Chondrocyte (in vitro differentiated cells): ENCODE measurements around the gene MAP3K19. TPM values are rescaled to one million over a fixed set of nuclear protein-coding genes. Genes with fewer than 3 reads are reported as not detected.
"Not testable (repeated sequence)": the region's sequence is repeated elsewhere in the genome, so short reads cannot be mapped to it uniquely, and the experiment has no call there.

Experiments used
- DNase-seq: peaks from one replicate; pipeline ENCODE4 v3.0.0; 2021; ENCODE audit warnings: mixed read lengths, low spot score
- H3K27ac Mint-ChIP-seq: one replicate; pipeline ENCODE4 v1.8.0; 2021; ENCODE audit warnings: mild to moderate bottlenecking, moderate library complexity, mixed read lengths; ENCODE audit not compliant: unreplicated experiment
- H3K27me3 Mint-ChIP-seq: 2 replicates; pipeline ENCODE4 v1.8.0; 2021; ENCODE audit warnings: low read depth, mixed read lengths
- H3K36me3 Mint-ChIP-seq: 2 replicates; pipeline ENCODE4 v1.8.0; 2021; ENCODE audit warnings: low read depth, mixed read lengths
- H3K4me1 Mint-ChIP-seq: 2 replicates; pipeline ENCODE4 v1.8.0; 2021; ENCODE audit warnings: low read depth, mild to moderate bottlenecking, mixed read lengths
- H3K4me3 Mint-ChIP-seq: one replicate; pipeline ENCODE4 v1.8.0; 2021; ENCODE audit warnings: mild to moderate bottlenecking, moderate library complexity, mixed read lengths; ENCODE audit not compliant: unreplicated experiment
- H3K9me3 Mint-ChIP-seq: 2 replicates; pipeline ENCODE4 v1.8.0; 2021; ENCODE audit warnings: low read depth, mixed read lengths
- CTCF ChIP-seq: fragments of 200-600 bp; sonication (generic); IDR thresholded peaks from 2 replicates; pipeline ENCODE4 v1.5.0; 2021; ENCODE audit warnings: antibody characterized with exemption, mild to moderate bottlenecking, moderate library complexity
- total RNA-seq: library from RNA; stranded (reverse); gene quantifications from 3 replicates; pipeline ENCODE4 v1.2.1, GENCODE V29; 2021

Gene MAP3K19
- total RNA-seq, 1 donor from 2014 or later: not detected

GRCh38 chr2:134975281-134976009, 71.8 kb downstream of the MAP3K19 start:
- no peak for TF ChIP-seq CTCF
- peaks cover 29% of the 10 kb centered on the region for H3K9me3 Mint-ChIP-seq
- peaks cover 13% of the 10 kb centered on the region for H3K36me3 Mint-ChIP-seq
- H3K4me1 Mint-ChIP-seq: no peaks in the 10 kb centered on the region
- H3K27ac Mint-ChIP-seq: no peak overlapping the region
- no peak for DNase-seq
- peaks cover 7% of the 10 kb centered on the region for H3K27me3 Mint-ChIP-seq
- no peak overlapping the region for H3K4me3 Mint-ChIP-seq

GRCh38 chr2:134973241-134974138, 73.8 kb downstream of the MAP3K19 start:
- H3K36me3 Mint-ChIP-seq: peaks cover 15% of the 10 kb centered on the region
- no peak overlapping the region for H3K27ac Mint-ChIP-seq
- H3K9me3 Mint-ChIP-seq: peaks cover 40% of the 10 kb centered on the region
- no peak overlapping the region for H3K4me3 Mint-ChIP-seq
- H3K27me3 Mint-ChIP-seq: peaks cover 3% of the 10 kb centered on the region
- DNase-seq: no peak
- no peak for TF ChIP-seq CTCF
- no peaks in the 10 kb centered on the region for H3K4me1 Mint-ChIP-seq

DNA sequence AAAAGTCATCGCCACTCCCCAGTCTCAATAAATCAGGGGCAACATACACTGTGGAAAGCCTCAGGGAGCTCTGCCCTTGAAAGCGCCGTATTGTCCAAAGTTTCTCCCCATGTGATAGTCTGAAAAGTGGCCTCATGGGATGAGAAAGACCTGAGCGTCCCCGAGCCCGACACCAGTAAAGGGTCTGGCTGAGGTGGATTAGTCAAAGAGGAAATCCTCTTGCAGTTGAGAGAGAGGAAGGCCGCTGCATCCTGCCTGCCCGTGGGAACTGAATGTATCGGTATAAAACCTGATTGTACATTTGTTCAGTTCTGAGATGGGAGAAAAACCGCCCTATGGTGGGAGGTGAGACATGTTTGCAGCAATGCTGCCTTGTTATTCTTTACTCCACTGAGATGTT, 80.1 kb downstream of the MAP3K19 start:
- H3K36me3 Mint-ChIP-seq, H3K4me1 Mint-ChIP-seq, H3K27ac Mint-ChIP-seq, H3K27me3 Mint-ChIP-seq, DNase-seq, H3K4me3 Mint-ChIP-seq: not testable (repeated sequence)
- H3K9me3 Mint-ChIP-seq: peaks cover 20% of the 10 kb centered on the region

DNA sequence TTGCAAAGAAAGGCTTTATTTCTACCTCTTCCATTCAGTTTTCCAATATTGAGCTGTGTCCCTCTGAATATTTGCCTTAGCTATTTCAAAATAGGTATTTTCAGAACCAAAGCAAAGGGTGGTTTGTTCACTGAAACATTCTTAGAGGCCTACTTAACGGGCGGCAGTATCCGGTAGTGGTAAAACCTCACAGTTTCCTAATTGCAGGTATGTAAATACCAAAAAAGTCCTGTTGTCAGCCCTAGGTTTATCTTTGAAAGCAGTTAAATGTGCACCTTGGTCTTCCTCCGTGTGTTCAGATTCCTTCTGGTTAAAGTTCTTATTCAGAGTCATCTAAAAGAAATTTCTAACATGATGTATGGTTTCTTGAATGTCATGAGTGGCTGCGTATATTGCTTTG, 89.8 kb downstream of the MAP3K19 start:
- Mint-ChIP-seq H3K4me3 (no peak overlapping the region), H3K27me3 (no peaks in the 10 kb centered on the region), H3K9me3 (no peaks in the 10 kb centered on the region), H3K36me3 (peaks cover 17% of the 10 kb centered on the region), H3K4me1 (no peaks in the 10 kb centered on the region), H3K27ac (no peak overlapping the region)
- TF ChIP-seq CTCF: no peak
- DNase-seq: no peak

DNA sequence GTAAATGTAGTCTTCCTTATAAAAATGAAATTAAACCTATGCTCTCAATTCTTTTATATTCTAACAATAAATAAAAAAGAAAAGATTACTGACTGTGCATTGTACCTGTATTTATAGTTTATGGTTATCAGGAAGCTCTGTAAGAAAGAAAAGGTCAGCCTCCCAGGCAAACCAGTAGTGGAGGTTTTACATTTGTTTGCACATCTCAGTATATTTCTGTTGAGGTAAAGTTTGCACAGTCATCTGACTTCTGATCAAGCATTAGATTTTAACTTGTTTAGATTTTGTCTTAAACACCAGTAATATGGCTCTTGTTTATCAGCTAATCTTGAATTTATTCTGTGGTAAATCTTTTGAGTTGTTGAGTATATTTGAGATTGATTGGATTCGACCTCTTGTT, 91.5 kb downstream of the MAP3K19 start:
- Mint-ChIP-seq H3K4me1 (peaks cover 6% of the 10 kb centered on the region), H3K27ac (no peak overlapping the region), H3K36me3 (peaks cover 21% of the 10 kb centered on the region), H3K9me3 (no peaks in the 10 kb centered on the region), H3K27me3 (no peaks in the 10 kb centered on the region), H3K4me3 (no peak overlapping the region)
- DNase-seq: no peak
- TF ChIP-seq CTCF: no peak
